ENCODE measurements around the gene HMGXB3.

The HMGXB3 gene

GRCh38 chr5:150013931-150014330, 13.4 kb downstream of the HMGXB3 start:
- TF ChIP-seq CTCF (conservative IDR thresholded peaks at IDR 0.05; ENCODE audit: low read depth, low read length): no peak
- no peak for DNase-seq (ENCODE audit: low read depth)

GRCh38 chr5:150014456-150014855, 13.9 kb downstream of the HMGXB3 start:
- no peak overlapping the region for H3K4me3 ChIP-seq (ENCODE audit: low read length)
- no peak for TF ChIP-seq CTCF (conservative IDR thresholded peaks at IDR 0.05; ENCODE audit: low read depth, low read length)
- DNase-seq (ENCODE audit: low read depth): no peak

More at GRCh38 chr5:150013931-150014330, 13.4 kb downstream of the HMGXB3 start:
- H3K4me3 ChIP-seq (ENCODE audit: low read length): no peak overlapping the region

- no peak for TF ChIP-seq CTCF (conservative IDR thresholded peaks at IDR 0.05; ENCODE audit: low read depth, low read length)
- no peak for DNase-seq (ENCODE audit: low read depth)
- no peak overlapping the region for H3K4me3 ChIP-seq (ENCODE audit: low read length)
These were observed 14.9 kb downstream of the HMGXB3 start for GRCh38 chr5:150015415-150015814.

GRCh38 chr5:150016537-150016936, 16.0 kb downstream of the HMGXB3 start:
- H3K4me3 ChIP-seq (ENCODE audit: low read length): no peak overlapping the region
- no peak for DNase-seq (ENCODE audit: low read depth)
- TF ChIP-seq CTCF (conservative IDR thresholded peaks at IDR 0.05; ENCODE audit: low read depth, low read length): no peak

- DNase-seq (ENCODE audit: low read depth): no peak
- H3K4me3 ChIP-seq (ENCODE audit: low read length): no peak overlapping the region
- no peak for TF ChIP-seq CTCF (conservative IDR thresholded peaks at IDR 0.05; ENCODE audit: low read depth, low read length)
These were observed 16.9 kb downstream of the HMGXB3 start for GRCh38 chr5:150017226-150018005.

- no peak for TF ChIP-seq CTCF (conservative IDR thresholded peaks at IDR 0.05; ENCODE audit: low read depth, low read length)
- H3K4me3 ChIP-seq (ENCODE audit: low read length): no peak overlapping the region
- no peak for DNase-seq (ENCODE audit: low read depth)
These were observed 19.7 kb downstream of the HMGXB3 start for GRCh38 chr5:150020249-150020648.

- TF ChIP-seq CTCF (conservative IDR thresholded peaks at IDR 0.05; ENCODE audit: low read depth, low read length): no peak
- DNase-seq (ENCODE audit: low read depth): peak; percentile 71
- H3K4me3 ChIP-seq (ENCODE audit: low read length): peak overlapping the region; percentile 6
These were observed 21.1 kb downstream of the HMGXB3 start for GRCh38 chr5:150021491-150022157.
